HepG2 (cell line): Measurements from ENCODE around the gene ST14. TPM values are rescaled to one million over a fixed set of nuclear protein-coding genes. Genes with fewer than 3 reads are reported as not detected.

Experiments used
- ARID2 ChIP-seq: sonication (generic); formaldehyde crosslinking; IDR thresholded peaks from 2 replicates; pipeline ENCODE4 v1.8.1; 2022; ENCODE audit warnings: mild to moderate bottlenecking, missing genetic modification reagents, borderline replicate concordance
- BRCA1 ChIP-seq: sonication (generic); formaldehyde crosslinking; IDR thresholded peaks from 2 replicates; pipeline ENCODE4 v1.4.0; 2020; ENCODE audit warnings: missing genetic modification reagents
- FOXO4 ChIP-seq: sonication (generic); formaldehyde crosslinking; conservative IDR thresholded peaks from 2 replicates; pipeline ENCODE4 v1.8.1; 2023; ENCODE audit warnings: missing genetic modification reagents
- HNF4A ChIP-seq: sonication (generic); formaldehyde crosslinking; IDR thresholded peaks from 2 replicates; pipeline ENCODE4 v1.4.0; 2020; ENCODE audit warnings: missing genetic modification reagents
- HOXA5 ChIP-seq: sonication (generic); formaldehyde crosslinking; IDR thresholded peaks from 2 replicates; pipeline ENCODE4 v1.4.0; 2020; ENCODE audit warnings: missing genetic modification reagents
- HOXD1 ChIP-seq: sonication (generic); formaldehyde crosslinking; IDR thresholded peaks from 2 replicates; pipeline ENCODE4 v1.5.0; 2020; ENCODE audit warnings: missing genetic modification reagents
- KLF16 ChIP-seq, 2 experiments: sonication (generic) in 1 of 2; formaldehyde crosslinking in 1 of 2; IDR thresholded peaks; 2 replicates each; pipeline versions ENCODE4 v1.6.1 to v1.8.0; 2016 to 2023; ENCODE audit warnings: missing genetic modification reagents in 2 of 2, missing compliant biosample characterization in 1 of 2
- MYC ChIP-seq: sonication (generic); formaldehyde crosslinking; IDR thresholded peaks from 2 replicates; pipeline ENCODE4 v1.9.0; 2021; ENCODE audit warnings: missing genetic modification reagents, borderline replicate concordance
- NCOA2 ChIP-seq: sonication (generic); formaldehyde crosslinking; IDR thresholded peaks from 2 replicates; pipeline ENCODE4 v1.8.0; 2022; ENCODE audit warnings: inconsistent platforms
- PAWR ChIP-seq: sonication (generic); formaldehyde crosslinking; IDR thresholded peaks from 2 replicates; pipeline ENCODE4 v1.4.0; 2020; ENCODE audit warnings: missing genetic modification reagents, mild to moderate bottlenecking, borderline replicate concordance
- RCOR2 ChIP-seq: IDR thresholded peaks from 2 replicates; pipeline ENCODE4 v1.6.1; 2016; ENCODE audit warnings: missing biosample characterization, missing genetic modification reagents
- REPIN1 ChIP-seq: sonication (generic); formaldehyde crosslinking; IDR thresholded peaks from 2 replicates; pipeline ENCODE4 v1.8.0; 2022; ENCODE audit warnings: missing genetic modification reagents, low read depth, mild to moderate bottlenecking, borderline replicate concordance
- RXRB ChIP-seq: IDR thresholded peaks from 2 replicates; pipeline ENCODE4 v1.6.1; 2016; ENCODE audit warnings: borderline replicate concordance, missing genetic modification reagents, missing compliant biosample characterization
- SP4 ChIP-seq: sonication (generic); formaldehyde crosslinking; IDR thresholded peaks from 2 replicates; pipeline ENCODE4 v1.8.1; 2023; ENCODE audit warnings: mild to moderate bottlenecking, missing genetic modification reagents
- SYNCRIP ChIP-seq: fragments of 200-400 bp; formaldehyde crosslinking; IDR thresholded peaks from 2 replicates; pipeline ENCODE4 v1.6.1; 2018; ENCODE audit warnings: mild to moderate bottlenecking, low read depth, low read length; ENCODE audit not compliant: insufficient read depth
- TGIF2 ChIP-seq: IDR thresholded peaks from 2 replicates; pipeline ENCODE4 v1.6.1; 2016; ENCODE audit warnings: control low read depth, missing compliant biosample characterization
- ZNF225 ChIP-seq: sonication (generic); formaldehyde crosslinking; IDR thresholded peaks from 2 replicates; pipeline ENCODE4 v1.4.0; 2020; ENCODE audit warnings: mild to moderate bottlenecking, missing genetic modification reagents
- ZNF687 ChIP-seq: sonication (generic); formaldehyde crosslinking; IDR thresholded peaks from 2 replicates; pipeline ENCODE4 v1.5.1; 2020; ENCODE audit warnings: mild to moderate bottlenecking, missing genetic modification reagents, moderate library complexity
- polyA plus RNA-seq, 8 experiments: library from polyadenylated mRNA; depleted of rRNA in 3 of 8; stranded (reverse) in 7 of 8; unstranded in 1 of 8; fragments of >200 nt; fragmentation: Illumina TruSeq in 4 of 8; extraction: Trizol in 4 of 8; gene quantifications; 2 replicates each; pipeline versions ENCODE4 v1.2.1 to v1.2.3, GENCODE V29; 2011 to 2016; ENCODE audit warnings: low read depth in 4 of 8, missing spikeins in 1 of 8, mixed read lengths in 1 of 8; ENCODE audit not compliant: insufficient read depth in 1 of 8
- total RNA-seq, 5 experiments: library from RNA; depleted of rRNA; stranded (reverse); fragments of >200 nt; fragmentation: Illumina TruSeq; extraction: Trizol; gene quantifications; 2 replicates each; pipeline ENCODE4 v1.2.3, GENCODE V29; 2016; ENCODE audit warnings: low read depth in 1 of 5
- TF ChIP-seq, protein P1 (sequence below): IDR thresholded peaks from 2 replicates; pipeline ENCODE4 v1.6.1; 2016; ENCODE audit warnings: control low read depth
- TF ChIP-seq, protein P2 (sequence below): sonication (generic); formaldehyde crosslinking; IDR thresholded peaks from 2 replicates; pipeline ENCODE4 v1.5.1; 2020; ENCODE audit warnings: mild to moderate bottlenecking, missing genetic modification reagents, borderline replicate concordance

Gene ST14
- total and polyA plus RNA-seq, 2 of the 13 experiments (the other 11 are each of a cell fraction or from before 2014, with no cell fraction given), result 0.88 to 1.4 TPM

DNA sequence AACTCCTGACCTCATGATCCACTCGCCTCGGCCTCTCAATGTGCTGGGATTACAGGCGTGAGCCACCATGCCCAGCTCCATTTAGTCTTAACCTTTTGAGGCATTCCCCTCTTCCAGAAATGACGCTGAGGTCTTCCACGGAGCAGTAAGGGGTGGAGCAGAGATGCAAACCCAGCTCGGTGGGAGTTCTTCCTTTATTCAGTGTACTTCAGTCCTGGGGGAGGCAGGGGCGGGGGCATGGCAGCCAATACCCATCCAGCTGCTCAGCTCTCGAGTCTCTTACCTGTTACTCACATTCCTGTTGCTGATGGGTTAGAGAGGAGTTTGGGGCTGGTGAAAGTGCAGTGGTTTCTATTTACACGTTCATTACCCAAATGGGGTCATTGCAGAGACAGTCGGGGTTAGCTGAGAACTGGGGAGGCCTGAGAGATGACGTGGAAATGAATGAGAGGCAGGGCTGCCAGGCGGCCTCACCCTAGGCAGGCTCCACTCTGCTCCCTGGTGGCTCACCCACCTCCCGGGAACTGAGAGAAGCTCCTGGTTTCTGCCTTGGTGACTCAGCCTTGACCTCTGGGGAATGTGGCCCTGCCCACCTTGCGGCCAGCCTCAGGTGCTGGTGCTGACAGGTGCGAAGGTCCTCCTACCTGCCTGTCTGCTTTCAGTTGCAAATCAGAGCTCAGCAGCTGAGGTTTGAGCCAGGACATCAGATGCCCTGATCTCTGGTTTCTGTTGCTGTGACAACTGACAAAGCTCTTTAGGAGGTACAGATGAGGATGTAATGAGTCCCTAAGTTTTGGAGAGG lies 13.4 kb upstream of the ST14 start (continued):
- TF ChIP-seq NCOA2 (CRISPR knock-in tag), result peak; percentile 9; the same call in 1 of the 2 replicates
- 0 out of 2 replicates have a peak, but pooled peaks have one; percentile 36 for TF ChIP-seq SP4 (CRISPR knock-in tag)
- TF ChIP-seq SYNCRIP, result no peak
- TF ChIP-seq, protein P1, sequence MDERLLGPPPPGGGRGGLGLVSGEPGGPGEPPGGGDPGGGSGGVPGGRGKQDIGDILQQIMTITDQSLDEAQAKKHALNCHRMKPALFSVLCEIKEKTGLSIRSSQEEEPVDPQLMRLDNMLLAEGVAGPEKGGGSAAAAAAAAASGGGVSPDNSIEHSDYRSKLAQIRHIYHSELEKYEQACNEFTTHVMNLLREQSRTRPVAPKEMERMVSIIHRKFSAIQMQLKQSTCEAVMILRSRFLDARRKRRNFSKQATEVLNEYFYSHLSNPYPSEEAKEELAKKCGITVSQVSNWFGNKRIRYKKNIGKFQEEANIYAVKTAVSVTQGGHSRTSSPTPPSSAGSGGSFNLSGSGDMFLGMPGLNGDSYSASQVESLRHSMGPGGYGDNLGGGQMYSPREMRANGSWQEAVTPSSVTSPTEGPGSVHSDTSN (CRISPR knock-in tag), result 0 out of 2 replicates have a peak, but pooled peaks have one; percentile 23
- no peak for TF ChIP-seq KLF16 (CRISPR knock-in tag; IDR thresholded peaks at IDR 0.05)
- TF ChIP-seq RXRB (CRISPR knock-in tag), result 0 out of 2 replicates have a peak, but pooled peaks have one; percentile 56
- no peak for TF ChIP-seq BRCA1 (CRISPR knock-in tag)
- 0 out of 2 replicates have a peak, but pooled peaks have one; percentile 76 for TF ChIP-seq FOXO4 (CRISPR knock-in tag)
- TF ChIP-seq ZNF687 (CRISPR knock-in tag), result peak; percentile 73
- TF ChIP-seq MYC (CRISPR knock-in tag), result peak; percentile 24; the same call in 1 of the 2 replicates
- no peak for TF ChIP-seq REPIN1 (CRISPR knock-in tag)
- no peak for TF ChIP-seq TGIF2 (CRISPR knock-in tag)
- peak; percentile 47 for TF ChIP-seq HNF4A (CRISPR knock-in tag)
- TF ChIP-seq PAWR (CRISPR knock-in tag), result no peak
- no peak for TF ChIP-seq HOXD1 (CRISPR knock-in tag)
- TF ChIP-seq HOXA5, result no peak
- TF ChIP-seq ARID2 (CRISPR knock-in tag), result no peak
- TF ChIP-seq, protein P2, sequence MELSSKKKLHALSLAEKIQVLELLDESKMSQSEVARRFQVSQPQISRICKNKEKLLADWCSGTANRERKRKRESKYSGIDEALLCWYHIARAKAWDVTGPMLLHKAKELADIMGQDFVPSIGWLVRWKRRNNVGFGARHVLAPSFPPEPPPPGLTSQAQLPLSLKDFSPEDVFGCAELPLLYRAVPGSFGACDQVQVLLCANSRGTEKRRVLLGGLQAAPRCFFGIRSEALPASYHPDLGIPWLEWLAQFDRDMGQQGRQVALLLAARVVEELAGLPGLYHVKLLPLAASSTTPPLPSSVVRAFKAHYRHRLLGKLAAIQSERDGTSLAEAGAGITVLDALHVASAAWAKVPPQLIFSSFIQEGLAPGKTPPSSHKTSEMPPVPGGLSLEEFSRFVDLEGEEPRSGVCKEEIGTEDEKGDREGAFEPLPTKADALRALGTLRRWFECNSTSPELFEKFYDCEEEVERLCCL, result no peak
- TF ChIP-seq RCOR2, result 0 out of 2 replicates have a peak, but pooled peaks have one; percentile 7
- TF ChIP-seq ZNF225 (CRISPR knock-in tag), result no peak
